H1 (cell line): ENCODE data around the gene SAMD14. TPM values are rescaled to one million over a fixed set of nuclear protein-coding genes. Genes with fewer than 3 reads are reported as not detected.

Source experiments
- CTCF ChIA-PET: fragments of 300-600 bp; sonication (Branson Sonifier 250); formaldehyde crosslinking; loops from one replicate; lab custom pipeline; 2021; ENCODE audit not compliant: partially characterized antibody; lab: Charles Lee
- POLR2A ChIA-PET: fragments of 300-600 bp; sonication (Branson Sonifier 250); formaldehyde crosslinking; loops from one replicate; lab custom pipeline; 2021; ENCODE audit warnings: inconsistent platforms; ENCODE audit not compliant: partially characterized antibody; lab: Charles Lee
- DNase-seq, 2 experiments: peaks; one replicate each; pipeline versions ENCODE4 v3.0.0 to v3.0.0-alpha.2; 2010 to 2022; ENCODE audit warnings: low spot score in 2 of 2, low read depth in 1 of 2, mixed read lengths in 1 of 2
- FAIRE-seq: peaks from 2 replicates; lab custom pipeline; 2011; peaks lifted over from hg19 to GRCh38; lab: Jason Lieb, UNC
- H2AFZ ChIP-seq: 2 replicates; pipeline ENCODE4 v1.8.1; 2012; ENCODE audit warnings: low read length, inconsistent platforms
- H2AK5ac ChIP-seq: 2 replicates; pipeline ENCODE4 v1.6.1; 2013; ENCODE audit warnings: low read depth, low read length
- H2BK120ac ChIP-seq: replicated peaks from 2 replicates; pipeline ENCODE3; 2013; ENCODE audit warnings: low read depth, low read length, inconsistent platforms
- H2BK12ac ChIP-seq: 2 replicates; pipeline ENCODE4 v1.6.1; 2013; ENCODE audit warnings: low read depth, low read length
- H2BK15ac ChIP-seq: 2 replicates; pipeline ENCODE4 v1.6.1; 2013; ENCODE audit warnings: low read length
- H2BK20ac ChIP-seq: 2 replicates; pipeline ENCODE4 v1.6.1; 2013; ENCODE audit warnings: low read length
- H2BK5ac ChIP-seq: 2 replicates; pipeline ENCODE4 v1.6.1; 2013; ENCODE audit warnings: low read depth, low read length
- H3K14ac ChIP-seq: 2 replicates; pipeline ENCODE4 v1.6.1; 2013; ENCODE audit warnings: inconsistent platforms; ENCODE audit not compliant: insufficient read length
- H3K18ac ChIP-seq: 2 replicates; pipeline ENCODE4 v1.6.1; 2013; ENCODE audit warnings: low read length; ENCODE audit errors: extremely low read depth
- H3K23ac ChIP-seq: 2 replicates; pipeline ENCODE4 v1.6.1; 2013; ENCODE audit warnings: inconsistent platforms; ENCODE audit not compliant: insufficient read length
- H3K23me2 ChIP-seq: 2 replicates; pipeline ENCODE4 v1.6.1; 2013; ENCODE audit warnings: low read depth, low read length
- H3K27ac ChIP-seq: 2 replicates; pipeline ENCODE4 v1.6.1; 2011; ENCODE audit warnings: low read depth, low read length, inconsistent platforms
- H3K27me3 ChIP-seq, 4 experiments: replicated peaks in 1 of 4; 1 replicate in 1 of 4; 2 replicates in 3 of 4; pipeline versions ENCODE4 v1.6.1 to v1.8.1; 2011 to 2013; ENCODE audit warnings: low read length in 3 of 4, mild to moderate bottlenecking in 3 of 4, inconsistent platforms in 2 of 4, mixed read lengths in 2 of 4, moderate library complexity in 1 of 4; ENCODE audit not compliant: control insufficient read depth in 3 of 4, insufficient read depth in 3 of 4; ENCODE audit errors: extremely low read depth in 1 of 4
- H3K36me3 ChIP-seq, 4 experiments: 2 replicates each; pipeline versions ENCODE4 v1.6.1 to v1.8.1; 2011 to 2013; ENCODE audit warnings: mild to moderate bottlenecking in 4 of 4, low read length in 3 of 4, moderate library complexity in 2 of 4, control low read depth in 1 of 4, inconsistent platforms in 1 of 4; ENCODE audit not compliant: insufficient read depth in 4 of 4, control insufficient read depth in 2 of 4
- H3K4ac ChIP-seq: replicated peaks from 2 replicates; pipeline ENCODE3; 2013; ENCODE audit warnings: low read length, low read depth, mixed read lengths, inconsistent platforms; ENCODE audit not compliant: insufficient read length
- H3K4me1 ChIP-seq, 4 experiments: replicated peaks in 1 of 4; 1 replicate in 1 of 4; 2 replicates in 3 of 4; pipeline versions ENCODE4 v1.6.1 to v1.8.1; 2011 to 2013; ENCODE audit warnings: low read length in 3 of 4, inconsistent platforms in 2 of 4, mixed read lengths in 1 of 4; ENCODE audit not compliant: insufficient read depth in 4 of 4, control insufficient read depth in 3 of 4
- H3K4me2 ChIP-seq, 2 experiments: 2 replicates each; pipeline versions ENCODE4 v1.6.1 to v1.8.1; 2011 to 2013; ENCODE audit warnings: low read depth in 2 of 2, low read length in 2 of 2, control low read depth in 1 of 2, inconsistent platforms in 1 of 2, mild to moderate bottlenecking in 1 of 2; ENCODE audit not compliant: insufficient read depth in 1 of 2
- H3K4me3 ChIP-seq, 4 experiments: fragments of 200-600, 300-600 bp in 1 of 4; sonication (generic), shearing (Covaris generic), sonication (Bioruptor Twin) in 1 of 4; 2 replicates each; pipeline versions ENCODE4 v1.5.1 to v1.8.1; 2011 to 2016; ENCODE audit warnings: low read length in 4 of 4, low read depth in 3 of 4, control low read depth in 2 of 4, inconsistent platforms in 2 of 4, mild to moderate bottlenecking in 2 of 4, mixed read lengths in 1 of 4, moderate library complexity in 1 of 4; ENCODE audit not compliant: insufficient read depth in 2 of 4; ENCODE audit errors: extremely low read depth in 1 of 4
- H3K56ac ChIP-seq: replicated peaks from 2 replicates; pipeline ENCODE3; 2013; ENCODE audit warnings: low read depth, mild to moderate bottlenecking, mixed read lengths, low read length, inconsistent platforms; ENCODE audit not compliant: insufficient read length
- H3K79me1 ChIP-seq: 2 replicates; pipeline ENCODE4 v1.6.1; 2013; ENCODE audit warnings: low read depth, low read length, control low read depth
- H3K79me2 ChIP-seq, 2 experiments: 2 replicates each; pipeline versions ENCODE4 v1.6.1 to v1.8.1; 2012 to 2013; ENCODE audit warnings: low read length in 2 of 2, mild to moderate bottlenecking in 2 of 2, inconsistent platforms in 1 of 2; ENCODE audit not compliant: insufficient read depth in 2 of 2, control insufficient read depth in 1 of 2
- H3K9ac ChIP-seq, 4 experiments: replicated peaks in 1 of 4; 1 replicate in 1 of 4; 2 replicates in 3 of 4; pipeline versions ENCODE4 v1.6.1 to v1.8.1; 2011 to 2013; ENCODE audit warnings: low read depth in 3 of 4, low read length in 3 of 4, control low read depth in 2 of 4, mild to moderate bottlenecking in 2 of 4, moderate library complexity in 2 of 4, inconsistent platforms in 1 of 4; ENCODE audit errors: extremely low read depth in 1 of 4
- H3K9me3 ChIP-seq, 2 experiments: 2 replicates each; pipeline versions ENCODE4 v1.6.1 to v1.8.1; 2012 to 2013; ENCODE audit warnings: mild to moderate bottlenecking in 2 of 2, moderate library complexity in 2 of 2, control low read depth in 1 of 2, inconsistent platforms in 1 of 2, low read depth in 1 of 2, low read length in 1 of 2, mixed read lengths in 1 of 2; ENCODE audit not compliant: insufficient read depth in 2 of 2
- H4K20me1 ChIP-seq, 2 experiments: replicated peaks in 1 of 2; 2 replicates each; pipeline versions ENCODE3 to v1.8.1; 2011 to 2013; ENCODE audit warnings: inconsistent platforms in 2 of 2, low read length in 2 of 2, mild to moderate bottlenecking in 1 of 2; ENCODE audit not compliant: insufficient read depth in 2 of 2, control insufficient read depth in 1 of 2
- H4K5ac ChIP-seq: 2 replicates; pipeline ENCODE4 v1.6.1; 2013; ENCODE audit warnings: low read length, low read depth, mixed read lengths, inconsistent platforms; ENCODE audit not compliant: insufficient read length
- H4K8ac ChIP-seq: 2 replicates; pipeline ENCODE4 v1.8.0; 2013; ENCODE audit warnings: mild to moderate bottlenecking, moderate library complexity, low read length, inconsistent platforms; ENCODE audit not compliant: insufficient read depth; ENCODE audit errors: extremely low read depth
- H4K91ac ChIP-seq: replicated peaks from 2 replicates; pipeline ENCODE3; 2013; ENCODE audit warnings: low read length, mixed read lengths, inconsistent platforms; ENCODE audit not compliant: insufficient read length
- BACH1 ChIP-seq: IDR thresholded peaks from 2 replicates; pipeline ENCODE4 v1.6.1; 2012; ENCODE audit warnings: low read length, improper control_type of control experiment
- CBX5 ChIP-seq: fragments of 300-800, 300-1000 bp; sonication (generic); IDR thresholded peaks from 2 replicates; pipeline ENCODE4 v1.7.1; 2016; ENCODE audit warnings: antibody characterized with exemption, low read length, low read depth
- CBX8 ChIP-seq: fragments of 300-800, 300-1000 bp; sonication (generic); IDR thresholded peaks from 2 replicates; pipeline ENCODE4 v1.7.1; 2016; ENCODE audit warnings: low read depth, low read length, borderline replicate concordance
- EGR1 ChIP-seq: IDR thresholded peaks from 2 replicates; pipeline ENCODE4 v1.6.1; 2011; ENCODE audit warnings: low read depth, low read length, borderline replicate concordance
- GABPA ChIP-seq: IDR thresholded peaks from 2 replicates; pipeline ENCODE4 v1.6.1; 2011; ENCODE audit warnings: mild to moderate bottlenecking, low read length, moderate library complexity, borderline replicate concordance; ENCODE audit not compliant: insufficient read depth
- GTF2F1 ChIP-seq: IDR thresholded peaks from 2 replicates; pipeline ENCODE4 v1.6.1; 2012; ENCODE audit warnings: low read depth, low read length, improper control_type of control experiment, borderline replicate concordance
- JUN ChIP-seq: IDR thresholded peaks from 2 replicates; pipeline ENCODE4 v1.6.1; 2011; ENCODE audit warnings: low read depth, mild to moderate bottlenecking, improper control_type of control experiment, low read length
- SP2 ChIP-seq: IDR thresholded peaks from 2 replicates; pipeline ENCODE4 v1.6.1; 2012; ENCODE audit warnings: mild to moderate bottlenecking, low read length, inconsistent platforms
- SP4 ChIP-seq: IDR thresholded peaks from 2 replicates; pipeline ENCODE4 v1.6.1; 2012; ENCODE audit warnings: low read length, inconsistent platforms
- SUZ12 ChIP-seq: fragments of 200-600 bp; sonication (generic); IDR thresholded peaks from 2 replicates; pipeline ENCODE4 v1.6.1; 2012; ENCODE audit warnings: mild to moderate bottlenecking, inconsistent platforms, low read length, moderate library complexity, mixed read lengths
- TCF12 ChIP-seq: IDR thresholded peaks from 2 replicates; pipeline ENCODE4 v1.6.1; 2011; ENCODE audit warnings: low read depth, mild to moderate bottlenecking, low read length
- YY1 ChIP-seq: IDR thresholded peaks from 2 replicates; pipeline ENCODE4 v1.6.1; 2011; ENCODE audit warnings: low read depth, mild to moderate bottlenecking, low read length
- WGBS, 2 experiments: shearing (Covaris generic) in 1 of 2; methylation state at CpG; one replicate each; pipeline versions ENCODE4 v1.1.6 to v1.1.7; 2013 to 2015; ENCODE audit warnings: low lambda C conversion rate in 2 of 2, mixed read lengths in 2 of 2, inconsistent platforms in 1 of 2, low coverage in 1 of 2, missing lambda C conversion rate in 1 of 2; ENCODE audit not compliant: insufficient replicate concordance in 2 of 2, insufficient coverage in 1 of 2, insufficient read length in 1 of 2; ENCODE audit errors: extremely low coverage in 1 of 2, missing lambda C conversion rate in 1 of 2; 5-methylcytosine and 5-hydroxymethylcytosine counted together
- polyA plus RNA-seq, 7 experiments: library from polyadenylated mRNA; depleted of rRNA in 3 of 7; stranded (reverse) in 5 of 7; unstranded in 2 of 7; fragments of >200 nt in 5 of 7; fragments of 200-250 nt in 2 of 7; gene quantifications; 1 replicate in 5 of 7; 2 replicates in 1 of 7; 4 replicates in 1 of 7; pipeline versions ENCODE4 v1.2.1 to v1.2.3, GENCODE V29; 2011 to 2013; ENCODE audit warnings: missing spikeins in 2 of 7, mixed read lengths in 2 of 7
- total RNA-seq: library from RNA; stranded (reverse); fragmentation: NEBNext Ultra II Directional; extraction: Animal tissue kit (Norgen Biotek cat#: 25700); gene quantifications from 2 replicates; pipeline ENCODE4 v1.2.1, GENCODE V29; 2021
- TF ChIP-seq, protein P1 (sequence below): IDR thresholded peaks from 2 replicates; pipeline ENCODE4 v1.6.1; 2011; ENCODE audit warnings: low read depth, mild to moderate bottlenecking, low read length; ENCODE audit not compliant: insufficient read depth

The SAMD14 gene
- total and polyA plus RNA-seq, 2 of the 8 experiments (the other 6 are each of a cell fraction or from before 2014, with no cell fraction given) = 5.7 to 5.8 TPM

DNA sequence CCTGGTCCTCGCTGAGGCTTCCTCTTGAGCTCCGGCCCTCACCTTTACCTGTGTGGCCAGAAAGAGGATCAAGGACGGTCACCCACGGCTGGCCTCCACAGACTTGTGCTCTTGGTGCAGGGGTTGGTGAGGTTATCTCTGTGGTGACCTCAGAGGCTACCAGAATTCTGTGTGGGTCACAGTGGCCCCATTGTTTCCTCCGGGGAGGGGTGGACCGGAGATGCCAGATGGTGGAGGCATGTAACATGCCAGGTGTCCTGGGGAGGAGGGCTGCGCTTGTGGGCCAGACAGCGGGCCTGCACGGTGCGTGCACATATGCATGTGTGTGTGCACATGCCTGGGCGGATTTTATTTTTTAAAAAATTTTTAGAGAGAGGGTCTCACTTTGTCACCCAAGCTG, 42.2 kb upstream of the SAMD14 start:
- CTCF ChIA-PET = interaction anchor here (1.3 to 17.0 kb wide), 9 partner anchors 10 to 125 kb away, joined by 3 to 299 read pairs (median 19); partner anchors contain the start of genes COL1A1 and TMEM92
- no peak for FAIRE-seq

More for the DNA sequence above, 42.2 kb upstream of the SAMD14 start:
- no peaks in the 10 kb centered on the region for H3K79me2 ChIP-seq
- H3K9ac ChIP-seq = no peak overlapping the region
- H3K27ac ChIP-seq = no peak overlapping the region
- H3K36me3 ChIP-seq = no peaks in the 10 kb centered on the region
- no peaks in the 10 kb centered on the region for H3K79me1 ChIP-seq
- H3K23me2 ChIP-seq = no peaks in the 10 kb centered on the region
- H3K18ac ChIP-seq = no peak overlapping the region
- H4K8ac ChIP-seq = no peak overlapping the region
- no peak overlapping the region for H4K91ac ChIP-seq
- no peak for DNase-seq
- POLR2A ChIA-PET = interaction anchor here (1.1 kb wide), 1 partner anchor 11 kb away, joined by 5 read pairs; no protein-coding TSS in a partner anchor
- no peak overlapping the region for H2BK20ac ChIP-seq
- H3K9me3 ChIP-seq = no peaks in the 10 kb centered on the region
- H2BK120ac ChIP-seq = no peak overlapping the region
- no peak overlapping the region for H3K4me2 ChIP-seq
- no peaks in the 10 kb centered on the region for H4K20me1 ChIP-seq
- H3K27me3 ChIP-seq = no peaks in the 10 kb centered on the region
- 94% methylated on average over 11 of the region's 11 CpGs; no CpG with 5 or more reads in 1 of the 2 experiments for whole genome bisulfite sequencing, 2 experiments
- H3K23ac ChIP-seq = no peak overlapping the region
- H4K5ac ChIP-seq = no peak overlapping the region
- H2BK15ac ChIP-seq = peak overlapping the region; percentile 72; the same call in 1 of the 2 replicates
- no peak overlapping the region for H2BK5ac ChIP-seq
- TF ChIP-seq SP4 (no peak), TCF12 (no peak), SUZ12 (no peak), CBX5 (no peak), SP2 (no peak), YY1 (no peak), CBX8 (no peak), JUN (no peak), GTF2F1 (no peak), BACH1 (no peak), EGR1 (no peak), GABPA (no peak)
- TF ChIP-seq, protein P1, sequence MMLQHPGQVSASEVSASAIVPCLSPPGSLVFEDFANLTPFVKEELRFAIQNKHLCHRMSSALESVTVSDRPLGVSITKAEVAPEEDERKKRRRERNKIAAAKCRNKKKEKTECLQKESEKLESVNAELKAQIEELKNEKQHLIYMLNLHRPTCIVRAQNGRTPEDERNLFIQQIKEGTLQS = no peak
- 0 out of 2 replicates have a peak overlapping the region, but pooled peaks have one; percentile 30 for H2BK12ac ChIP-seq
- H3K4me1 ChIP-seq = peaks cover 0 to 12% (median 7%) of the 10 kb centered on the region in 4 experiments; a peak in 5 of 7 replicates
- H3K56ac ChIP-seq = no peak overlapping the region
- H3K14ac ChIP-seq = no peak overlapping the region
- no peak overlapping the region for H2AFZ ChIP-seq
- 0 out of 2 replicates have a peak overlapping the region, but pooled peaks have one; percentile 34 for H2AK5ac ChIP-seq
- H3K4ac ChIP-seq = no peak overlapping the region
- no peak overlapping the region for H3K4me3 ChIP-seq
